ENCODE measurements around the gene CDKN1B. TPM values are rescaled to one million over a fixed set of nuclear protein-coding genes. Genes with fewer than 3 reads are reported as not detected.

Gene CDKN1B
- total and polyA plus RNA-seq, 12 donors: 18.2 to 97.8 (median 60.3) TPM

DNA sequence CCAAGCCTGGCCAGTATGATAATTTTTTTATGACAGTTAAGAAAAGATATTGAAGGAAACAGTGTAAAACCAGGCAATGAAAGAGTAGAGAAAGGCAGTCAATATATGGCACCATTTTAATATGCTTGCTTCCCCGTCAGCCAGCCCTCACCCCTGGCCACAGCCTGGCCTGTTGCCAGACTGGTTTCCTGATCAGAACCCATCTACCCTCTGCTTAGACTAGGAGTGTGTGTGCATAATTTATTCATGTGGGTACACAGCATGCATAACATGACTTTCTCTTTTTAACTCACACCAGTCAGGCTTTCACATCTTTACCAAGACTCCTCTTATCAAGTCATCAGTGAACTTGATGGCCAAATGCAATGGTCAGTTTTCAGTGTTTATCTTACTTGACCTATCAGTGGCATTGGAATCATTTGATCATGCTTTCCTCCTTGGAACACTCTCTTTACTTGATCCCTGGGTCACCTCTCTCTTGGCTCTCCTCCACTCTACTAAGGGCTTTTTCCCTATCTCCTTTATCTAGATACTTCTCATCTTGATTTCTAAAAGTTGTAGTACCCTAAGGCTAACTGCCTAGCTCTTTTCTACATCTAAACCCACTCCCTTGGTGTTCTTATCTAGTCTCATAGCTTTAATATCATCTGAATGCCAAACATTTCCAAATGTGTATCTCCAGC is 11.2 kb upstream of the CDKN1B start:
- no peak overlapping the region for H3K4me3 ChIP-seq
- intact Hi-C loops (cut with DNase I): loop anchor here (5.0 to 10.0 kb wide), 2 partner anchors 329 to 331 kb away; no protein-coding TSS in a partner anchor
- no peaks in the 10 kb centered on the region for H3K36me3 ChIP-seq (replicated peaks in 1 of 2)
- H3K27me3 ChIP-seq: no peaks in the 10 kb centered on the region
- no peaks in the 10 kb centered on the region for H3K9me3 ChIP-seq (replicated peaks in 1 of 3)
- no peak for DNase-seq
- TF ChIP-seq, protein P1, sequence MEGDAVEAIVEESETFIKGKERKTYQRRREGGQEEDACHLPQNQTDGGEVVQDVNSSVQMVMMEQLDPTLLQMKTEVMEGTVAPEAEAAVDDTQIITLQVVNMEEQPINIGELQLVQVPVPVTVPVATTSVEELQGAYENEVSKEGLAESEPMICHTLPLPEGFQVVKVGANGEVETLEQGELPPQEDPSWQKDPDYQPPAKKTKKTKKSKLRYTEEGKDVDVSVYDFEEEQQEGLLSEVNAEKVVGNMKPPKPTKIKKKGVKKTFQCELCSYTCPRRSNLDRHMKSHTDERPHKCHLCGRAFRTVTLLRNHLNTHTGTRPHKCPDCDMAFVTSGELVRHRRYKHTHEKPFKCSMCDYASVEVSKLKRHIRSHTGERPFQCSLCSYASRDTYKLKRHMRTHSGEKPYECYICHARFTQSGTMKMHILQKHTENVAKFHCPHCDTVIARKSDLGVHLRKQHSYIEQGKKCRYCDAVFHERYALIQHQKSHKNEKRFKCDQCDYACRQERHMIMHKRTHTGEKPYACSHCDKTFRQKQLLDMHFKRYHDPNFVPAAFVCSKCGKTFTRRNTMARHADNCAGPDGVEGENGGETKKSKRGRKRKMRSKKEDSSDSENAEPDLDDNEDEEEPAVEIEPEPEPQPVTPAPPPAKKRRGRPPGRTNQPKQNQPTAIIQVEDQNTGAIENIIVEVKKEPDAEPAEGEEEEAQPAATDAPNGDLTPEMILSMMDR (IDR thresholded peaks at IDR 0.05): no peak
- TF ChIP-seq POLR2A (IDR thresholded peaks at IDR 0.05): no peak
- H3K27ac ChIP-seq: no peak overlapping the region
- peaks cover 0 to 7% of the 10 kb centered on the region in 2 donors for H3K4me1 ChIP-seq (replicated peaks in 1 of 2)
- WGBS, 4 donors: 55 to 74% (median 70%) methylated on average over 1 of the region's 1 CpG

DNA sequence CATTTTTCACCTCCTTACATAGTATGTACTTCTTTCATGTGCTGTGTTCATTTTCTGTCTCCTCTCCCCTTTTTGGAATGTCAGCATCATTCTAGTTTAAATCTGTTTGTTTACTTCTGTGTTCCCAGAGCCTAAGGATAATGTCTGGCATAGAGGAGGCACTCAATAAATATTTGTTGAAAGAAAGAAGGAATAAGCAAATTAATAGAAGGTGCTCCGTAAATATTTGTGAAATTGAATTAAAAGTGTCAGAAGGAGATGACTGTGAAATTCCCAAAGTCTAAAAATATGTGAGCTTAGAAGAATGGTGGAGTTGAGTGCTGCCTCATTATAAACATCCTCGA is 3.3 kb upstream of the CDKN1B start:
- no peaks in the 10 kb centered on the region for H3K27me3 ChIP-seq
- DNase-seq: no peak
- WGBS, 4 donors: 10 to 18% (median 16%) methylated on average over 2 of the region's 2 CpGs
- H3K27ac ChIP-seq: peak overlapping the region in 3 of 5 donors; percentile 19 to 100 (median 95)
- H3K9me3 ChIP-seq (replicated peaks in 1 of 3): no peaks in the 10 kb centered on the region
- TF ChIP-seq POLR2A (IDR thresholded peaks at IDR 0.05): no peak
- TF ChIP-seq, protein P1 (IDR thresholded peaks at IDR 0.05): no peak
- no peaks in the 10 kb centered on the region for H3K36me3 ChIP-seq (replicated peaks in 1 of 2)
- intact Hi-C loops (cut with DNase I): no loop called here
- H3K4me3 ChIP-seq: peak overlapping the region in 2 of 4 donors; percentile 18 to 44
- peaks cover 7 to 20% of the 10 kb centered on the region in 2 donors for H3K4me1 ChIP-seq (replicated peaks in 1 of 2)

DNA sequence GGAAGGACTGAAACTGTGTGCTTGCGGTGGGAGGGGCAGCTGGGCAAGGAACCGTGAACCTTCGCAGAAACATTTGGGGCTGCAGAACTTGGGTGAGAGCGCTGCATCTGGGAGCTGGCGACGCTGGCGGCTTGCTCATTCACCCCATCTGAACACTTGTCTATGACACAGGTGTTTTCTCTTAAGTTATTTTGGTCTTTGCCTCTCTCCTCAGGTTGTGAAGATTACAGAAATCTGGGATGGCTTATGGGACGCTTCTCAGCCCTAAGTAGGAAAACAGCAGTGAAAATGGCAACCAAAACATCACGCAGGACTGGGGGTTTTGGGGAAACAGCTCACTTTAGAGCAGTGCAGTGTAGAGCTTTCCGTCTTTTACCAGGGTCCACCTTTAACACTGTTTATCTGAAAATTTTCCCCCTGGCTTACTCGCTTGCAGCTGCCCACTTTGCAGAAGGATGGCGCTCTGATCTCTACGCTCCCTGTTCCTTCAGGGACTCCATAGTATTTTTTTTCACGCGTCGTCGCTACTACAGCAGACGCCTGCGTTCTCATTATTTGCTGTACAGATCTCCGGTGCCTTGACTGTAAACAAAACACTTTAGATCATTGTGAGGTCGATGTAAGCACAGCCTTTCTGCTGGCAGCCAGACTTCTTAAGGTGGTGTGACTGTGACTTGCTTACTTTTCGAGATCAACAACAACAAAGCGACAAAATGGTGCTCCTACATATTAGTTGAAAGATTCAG is 2.7 kb upstream of the CDKN1B start:
- peak overlapping the region in 4 of 5 donors; percentile 19 to 100 (median 94) for H3K27ac ChIP-seq
- DNase-seq: peak in 4 of 7 donors; percentile 41 to 57 (median 50)
- peak overlapping the region in 2 of 4 donors; percentile 18 to 44 for H3K4me3 ChIP-seq
- intact Hi-C loops (cut with DNase I): no loop called here
- H3K36me3 ChIP-seq (replicated peaks in 1 of 2): peaks cover 0 to under 1% of the 10 kb centered on the region in 2 donors
- 13 to 24% (median 18%) methylated on average over 23 of the region's 23 CpGs for WGBS, 4 donors
- no peaks in the 10 kb centered on the region for H3K9me3 ChIP-seq (replicated peaks in 1 of 3)
- peak; percentile 26 to 71 for TF ChIP-seq POLR2A (IDR thresholded peaks at IDR 0.05)
- TF ChIP-seq, protein P1 (IDR thresholded peaks at IDR 0.05): peak in 4 of 6 experiments; percentile 11 to 19 (median 16)
- H3K4me1 ChIP-seq (replicated peaks in 1 of 2): peaks cover 7 to 24% of the 10 kb centered on the region in 2 donors
- H3K27me3 ChIP-seq: no peaks in the 10 kb centered on the region

DNA sequence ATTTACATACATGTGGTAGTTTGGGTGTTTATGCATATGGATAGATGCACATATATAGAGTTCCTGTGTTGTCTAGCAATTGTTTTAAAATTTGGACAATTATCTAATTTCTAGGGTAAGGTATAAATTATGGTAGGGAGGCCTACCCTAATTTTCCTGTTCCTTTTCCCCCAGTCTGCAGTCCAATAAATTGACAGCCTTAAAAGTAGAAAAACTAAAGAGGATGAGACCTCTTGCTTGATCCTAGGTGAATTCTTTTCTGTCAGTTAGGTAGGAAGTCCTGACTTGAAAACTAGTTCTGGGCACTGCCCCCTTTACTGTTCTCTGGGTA is 2.1 kb upstream of the CDKN1B start:
- H3K4me3 ChIP-seq: no peak overlapping the region
- DNase-seq: no peak
- H3K27me3 ChIP-seq: no peaks in the 10 kb centered on the region
- peaks cover 0 to 6% of the 10 kb centered on the region in 2 donors for H3K36me3 ChIP-seq (replicated peaks in 1 of 2)
- TF ChIP-seq POLR2A (IDR thresholded peaks at IDR 0.05): no peak
- TF ChIP-seq, protein P1 (IDR thresholded peaks at IDR 0.05): no peak
- H3K9me3 ChIP-seq (replicated peaks in 1 of 3): no peaks in the 10 kb centered on the region
- intact Hi-C loops (cut with DNase I): no loop called here
- H3K27ac ChIP-seq: peak overlapping the region in 3 of 5 donors; percentile 94 to 100 (median 95)
- peaks cover 13 to 30% of the 10 kb centered on the region in 2 donors for H3K4me1 ChIP-seq (replicated peaks in 1 of 2)

Measured in adrenal gland (tissue), 12 donors.